Sigmoid colon (tissue), 7 donors: ENCODE data around the gene MTPN. TPM values are rescaled to one million over a fixed set of nuclear protein-coding genes. Genes with fewer than 3 reads are reported as not detected.

Experiments
- DNase-seq: peaks from one replicate; pipeline ENCODE4 v3.0.0-alpha.2; 2019
- H3K27ac ChIP-seq, 4 donors: fragments of 200-600 bp; sonication (generic); one replicate each; pipeline ENCODE4 v1.5.1; 2016 to 2019; ENCODE audit warnings: mild to moderate bottlenecking in 1 of 4
- H3K27me3 ChIP-seq, 3 donors: fragments of 200-600 bp; sonication (generic); one replicate each; pipeline ENCODE4 v1.5.1; 2019; ENCODE audit warnings: mild to moderate bottlenecking in 1 of 3
- H3K36me3 ChIP-seq, 4 donors: fragments of 200-600 bp; sonication (generic); one replicate each; pipeline ENCODE4 v1.5.1; 2016 to 2019
- H3K4me1 ChIP-seq, 4 donors: fragments of 200-600 bp; sonication (generic); one replicate each; pipeline ENCODE4 v1.5.1; 2017 to 2019
- H3K4me3 ChIP-seq, 4 donors: fragments of 200-600 bp; sonication (generic); one replicate each; pipeline ENCODE4 v1.5.1; 2017 to 2019; ENCODE audit warnings: mild to moderate bottlenecking in 2 of 4, moderate library complexity in 1 of 4
- H3K9me3 ChIP-seq, 4 donors: fragments of 200-600 bp in 3 of 4; sonication (generic) in 3 of 4; one replicate each; pipeline versions ENCODE4 v1.5.1 to v1.6.1; 2013 to 2019
- EP300 ChIP-seq, 4 donors: sonication (generic); formaldehyde crosslinking; IDR thresholded peaks; one replicate each; pipeline ENCODE4 v1.6.1; 2017; ENCODE audit warnings: antibody characterized with exemption in 4 of 4
- POLR2A ChIP-seq, 2 donors: fragments of 450-650 bp; IDR thresholded peaks; one replicate each; pipeline ENCODE4 v1.6.1; 2016; ENCODE audit warnings: antibody characterized with exemption in 2 of 2, mild to moderate bottlenecking in 2 of 2, moderate library complexity in 2 of 2
- POLR2AphosphoS5 ChIP-seq, 4 donors: sonication (generic); formaldehyde crosslinking; IDR thresholded peaks; one replicate each; pipeline ENCODE4 v1.6.1; 2017; ENCODE audit warnings: antibody characterized with exemption in 4 of 4
- WGBS, 2 donors: extraction: QIAGEN DNeasy Blood & Tissue Kit; methylation state at CpG; one replicate each; pipeline ENCODE4 v1.1.7; 2013; 5-methylcytosine and 5-hydroxymethylcytosine counted together
- intact Hi-C: fragments of 100-400 bp; cut with DNase I; formaldehyde crosslinking; loops from one replicate; pipeline ENCODE4 v1.15.1; 2023
- polyA plus RNA-seq, 3 donors: library from polyadenylated mRNA; stranded (reverse); fragments of 200-250 nt; gene quantifications; one replicate each; pipeline ENCODE4 v1.2.3, GENCODE V29; 2013
- total RNA-seq, 4 donors: library from RNA; depleted of rRNA; stranded (reverse); fragments of >200 nt; gene quantifications; one replicate each; pipeline ENCODE4 v1.1.0, GENCODE V29; 2016
- TF ChIP-seq, protein P1 (sequence below), 4 experiments: fragments of 450-650 bp in 3 of 4; fragments of 200-600 bp in 1 of 4; IDR thresholded peaks; one replicate each; pipeline ENCODE4 v1.5.1; 2016 to 2019; ENCODE audit warnings: antibody characterized with exemption in 4 of 4, mild to moderate bottlenecking in 3 of 4, moderate library complexity in 2 of 4
- donor health status: healthy with polysubstance abuse.
- donor health status: Bipolar disorder and iron deficiency.
- donor health status: healthy.

Gene MTPN
- total and polyA plus RNA-seq, 7 donors = 65.5 to 96.7 (median 79.5) TPM

- 80 to 89% methylated on average over 4 of the region's 4 CpGs for WGBS, 2 donors
- H3K27ac ChIP-seq = no peak overlapping the region
- intact Hi-C loops = no loop called here
Observed at GRCh38 chr7:135905355-135905754, 71.8 kb downstream of the MTPN start.

DNA sequence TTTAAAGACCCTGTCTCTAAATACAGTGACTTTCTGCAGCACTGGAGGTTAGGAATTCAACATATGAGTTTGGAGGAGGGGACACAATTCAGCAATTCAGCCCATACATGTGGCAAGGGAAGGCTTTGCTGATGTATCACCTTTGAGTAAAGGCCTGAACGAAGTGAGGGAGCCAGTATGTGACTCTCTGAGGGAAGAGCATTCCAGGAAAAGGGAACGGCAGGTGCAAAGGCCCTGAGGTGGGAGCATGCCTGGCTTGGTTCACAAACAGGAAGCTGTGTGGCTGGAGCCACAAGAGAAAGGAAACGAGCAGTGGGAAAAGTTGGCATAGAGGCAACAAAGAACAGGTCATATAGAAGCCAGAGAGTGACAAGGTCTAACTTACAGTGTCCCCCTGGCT is 72.9 kb downstream of the MTPN start:
- H3K36me3 ChIP-seq = no peaks in the 10 kb centered on the region
- no peak overlapping the region for H3K4me3 ChIP-seq
- H3K9me3 ChIP-seq = no peaks in the 10 kb centered on the region
- DNase-seq = no peak
- intact Hi-C loops = loop anchor here (5.0 kb wide), 1 partner anchor 1298 kb away; no protein-coding TSS in a partner anchor
- WGBS, 2 donors = 73% methylated on average over 3 of the region's 3 CpGs
- TF ChIP-seq POLR2AphosphoS5 (IDR thresholded peaks at IDR 0.05) (no peak), EP300 (IDR thresholded peaks at IDR 0.05) (no peak), POLR2A (IDR thresholded peaks at IDR 0.05) (no peak)
- TF ChIP-seq, protein P1, sequence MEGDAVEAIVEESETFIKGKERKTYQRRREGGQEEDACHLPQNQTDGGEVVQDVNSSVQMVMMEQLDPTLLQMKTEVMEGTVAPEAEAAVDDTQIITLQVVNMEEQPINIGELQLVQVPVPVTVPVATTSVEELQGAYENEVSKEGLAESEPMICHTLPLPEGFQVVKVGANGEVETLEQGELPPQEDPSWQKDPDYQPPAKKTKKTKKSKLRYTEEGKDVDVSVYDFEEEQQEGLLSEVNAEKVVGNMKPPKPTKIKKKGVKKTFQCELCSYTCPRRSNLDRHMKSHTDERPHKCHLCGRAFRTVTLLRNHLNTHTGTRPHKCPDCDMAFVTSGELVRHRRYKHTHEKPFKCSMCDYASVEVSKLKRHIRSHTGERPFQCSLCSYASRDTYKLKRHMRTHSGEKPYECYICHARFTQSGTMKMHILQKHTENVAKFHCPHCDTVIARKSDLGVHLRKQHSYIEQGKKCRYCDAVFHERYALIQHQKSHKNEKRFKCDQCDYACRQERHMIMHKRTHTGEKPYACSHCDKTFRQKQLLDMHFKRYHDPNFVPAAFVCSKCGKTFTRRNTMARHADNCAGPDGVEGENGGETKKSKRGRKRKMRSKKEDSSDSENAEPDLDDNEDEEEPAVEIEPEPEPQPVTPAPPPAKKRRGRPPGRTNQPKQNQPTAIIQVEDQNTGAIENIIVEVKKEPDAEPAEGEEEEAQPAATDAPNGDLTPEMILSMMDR (IDR thresholded peaks at IDR 0.05) = no peak
- no peak overlapping the region for H3K27ac ChIP-seq
- H3K27me3 ChIP-seq = no peaks in the 10 kb centered on the region
- no peaks in the 10 kb centered on the region for H3K4me1 ChIP-seq

More at GRCh38 chr7:135905355-135905754, 71.8 kb downstream of the MTPN start:
- DNase-seq = no peak
- no peak overlapping the region for H3K4me3 ChIP-seq
- H3K4me1 ChIP-seq = no peaks in the 10 kb centered on the region
- H3K27me3 ChIP-seq = no peaks in the 10 kb centered on the region
- TF ChIP-seq POLR2A (IDR thresholded peaks at IDR 0.05) (no peak), POLR2AphosphoS5 (IDR thresholded peaks at IDR 0.05) (no peak)
- TF ChIP-seq, protein P1 (IDR thresholded peaks at IDR 0.05) = no peak
- H3K36me3 ChIP-seq = no peaks in the 10 kb centered on the region
- H3K9me3 ChIP-seq = no peaks in the 10 kb centered on the region

- H3K4me3 ChIP-seq = no peak overlapping the region
- no peaks in the 10 kb centered on the region for H3K27me3 ChIP-seq
- no peaks in the 10 kb centered on the region for H3K36me3 ChIP-seq
- no peak for DNase-seq
- 86 to 95% methylated on average over 6 of the region's 6 CpGs for WGBS, 2 donors
- no peak overlapping the region for H3K27ac ChIP-seq
- TF ChIP-seq, protein P1 (IDR thresholded peaks at IDR 0.05) = no peak
- TF ChIP-seq POLR2A (IDR thresholded peaks at IDR 0.05) = no peak
- no peak for TF ChIP-seq EP300 (IDR thresholded peaks at IDR 0.05)
- no peak for TF ChIP-seq POLR2AphosphoS5 (IDR thresholded peaks at IDR 0.05)
- H3K4me1 ChIP-seq = no peaks in the 10 kb centered on the region
- intact Hi-C loops = loop anchor here (5.0 kb wide), 1 partner anchor 1300 kb away; no protein-coding TSS in a partner anchor
- H3K9me3 ChIP-seq = no peaks in the 10 kb centered on the region
Observed at GRCh38 chr7:135901585-135902540, 75.3 kb downstream of the MTPN start.

DNA sequence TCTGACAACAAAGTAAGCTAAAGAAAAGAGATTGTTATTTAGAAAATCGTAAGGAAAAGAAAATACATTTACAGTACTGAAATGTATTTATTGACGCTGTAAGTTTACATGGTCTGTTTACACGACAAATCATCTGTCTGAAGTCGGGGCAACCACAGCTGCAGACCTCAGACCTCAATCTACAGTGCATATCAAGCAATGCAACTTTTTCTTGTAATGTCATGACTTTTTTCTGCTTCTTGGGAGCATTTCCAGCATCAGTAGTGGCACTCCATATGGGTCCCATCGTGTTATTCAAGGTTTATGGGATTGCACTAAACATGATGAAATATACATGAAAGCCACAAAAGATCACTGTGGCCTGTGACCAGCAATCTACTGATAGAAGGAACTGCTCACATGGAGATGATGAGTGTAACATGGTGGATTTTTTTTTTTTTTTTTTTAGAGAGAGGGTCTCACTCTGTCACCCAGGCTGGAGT is 77.1 kb downstream of the MTPN start:
- intact Hi-C loops = loop anchor here (5.0 kb wide), 1 partner anchor 1302 kb away; no protein-coding TSS in a partner anchor
- no peak overlapping the region for H3K4me3 ChIP-seq
- TF ChIP-seq EP300 (IDR thresholded peaks at IDR 0.05) = no peak
- no peak for TF ChIP-seq POLR2AphosphoS5 (IDR thresholded peaks at IDR 0.05)
- no peak for TF ChIP-seq POLR2A (IDR thresholded peaks at IDR 0.05)
- TF ChIP-seq, protein P1 (IDR thresholded peaks at IDR 0.05) = no peak
- no peaks in the 10 kb centered on the region for H3K4me1 ChIP-seq
- WGBS, 2 donors = 75 to 77% methylated on average over 5 of the region's 5 CpGs
- H3K36me3 ChIP-seq = no peaks in the 10 kb centered on the region
- no peaks in the 10 kb centered on the region for H3K27me3 ChIP-seq
- H3K9me3 ChIP-seq = no peaks in the 10 kb centered on the region
- H3K27ac ChIP-seq = no peak overlapping the region
- DNase-seq = no peak
